HCT116 (cell line): ENCODE measurements around the gene ACBD3. TPM values are rescaled to one million over a fixed set of nuclear protein-coding genes. Genes with fewer than 3 reads are reported as not detected.

Experiments used
- ATAC-seq: fragments of 200-7000 bp; cut with Tn5 transposase; 2 replicates; pipeline ENCODE4 v1.9.1; 2020; ENCODE audit warnings: mild to moderate bottlenecking, moderate library complexity
- BruUV-seq: library from RNA; stranded (reverse); fragments of 400-500 nt; replicated peaks from 2 replicates; lab custom pipeline; 2021; lab: Mats Ljungman, UMichigan
- CTCF ChIA-PET: fragments of 300-600 bp; sonication (Branson Sonifier 250); formaldehyde crosslinking; loops from one replicate; lab custom pipeline; 2021; ENCODE audit warnings: antibody characterized with exemption; lab: Charles Lee
- POLR2A ChIA-PET: fragments of 300-600, 350-600 bp; sonication (Branson Sonifier 250); formaldehyde crosslinking; loops from one replicate; lab custom pipeline; 2021; ENCODE audit warnings: antibody characterized with exemption; lab: Charles Lee
- RAD21 ChIA-PET, 2 experiments: fragments of 300-600 bp; sonication (Branson Sonifier 250); formaldehyde crosslinking; loops; one replicate each; lab custom pipeline; 2023; ENCODE audit warnings: low total read pairs in 2 of 2; ENCODE audit not compliant: uncharacterized antibody in 2 of 2, unreplicated experiment in 2 of 2, low non-redundant PET in 1 of 2; lab: Charles Lee
- DNase-seq: peaks from one replicate; pipeline ENCODE4 v3.0.0-alpha.2; 2010; ENCODE audit warnings: low read depth, low spot score
- H2AFZ ChIP-seq: fragments of 200-600 bp; shearing (Covaris generic), sonication (generic); 2 replicates; pipeline ENCODE4 v1.6.1; 2017; ENCODE audit warnings: low read depth, mixed run types, mixed read lengths, antibody characterized with exemption, low read length; ENCODE audit not compliant: poor library complexity, severe bottlenecking
- H3K27ac ChIP-seq: 2 replicates; pipeline ENCODE4 v1.5.1; 2012; ENCODE audit warnings: low read depth, low read length
- H3K27me3 ChIP-seq: fragments of 200-600 bp; sonication (generic); 2 replicates; pipeline ENCODE4 v1.6.1; 2016; ENCODE audit warnings: mixed run types, low read length, mixed read lengths; ENCODE audit not compliant: insufficient read depth
- H3K36me3 ChIP-seq, 2 experiments: fragments of 200-500 bp in 1 of 2; fragments of 200-600 bp in 1 of 2; sonication (Bioruptor generic) in 1 of 2; sonication (generic) in 1 of 2; 2 replicates each; pipeline versions ENCODE4 v1.5.1 to v1.6.1; 2014 to 2016; ENCODE audit warnings: low read length in 2 of 2, inconsistent platforms in 1 of 2, mixed read lengths in 1 of 2, mixed run types in 1 of 2; ENCODE audit not compliant: insufficient read depth in 2 of 2, control insufficient read depth in 1 of 2
- H3K4me1 ChIP-seq, 2 experiments: fragments of 200-600 bp in 1 of 2; sonication (generic) in 1 of 2; 2 replicates each; pipeline versions ENCODE4 v1.5.1 to v1.6.1; 2012 to 2017; ENCODE audit warnings: low read length in 2 of 2, inconsistent platforms in 1 of 2, mild to moderate bottlenecking in 1 of 2, mixed read lengths in 1 of 2, mixed run types in 1 of 2, moderate library complexity in 1 of 2; ENCODE audit not compliant: insufficient read depth in 2 of 2, control insufficient read depth in 1 of 2
- H3K4me2 ChIP-seq: fragments of 200-600 bp; sonication (generic); 2 replicates; pipeline ENCODE4 v1.6.1; 2017; ENCODE audit warnings: mixed run types, low read length, mixed read lengths
- H3K4me3 ChIP-seq, 2 experiments: fragments of 200-600 bp in 1 of 2; sonication (generic) in 1 of 2; replicated peaks in 1 of 2; 2 replicates each; pipeline ENCODE4 v1.5.1; 2011 to 2016; ENCODE audit warnings: low read length in 2 of 2, control low read depth in 1 of 2, low read depth in 1 of 2, mild to moderate bottlenecking in 1 of 2, mixed read lengths in 1 of 2, mixed run types in 1 of 2
- H3K79me2 ChIP-seq: fragments of 200-600 bp; sonication (generic); 2 replicates; pipeline ENCODE4 v1.6.1; 2017; ENCODE audit warnings: mild to moderate bottlenecking, mixed run types, low read length, moderate library complexity, mixed read lengths; ENCODE audit not compliant: insufficient read depth
- H3K9ac ChIP-seq: fragments of 200-600 bp; sonication (generic); 2 replicates; pipeline ENCODE4 v1.6.1; 2016; ENCODE audit warnings: low read length, mixed read lengths
- H3K9me2 ChIP-seq: fragments of 200-600 bp; sonication (generic), shearing (Covaris generic); 2 replicates; pipeline ENCODE4 v1.6.1; 2017; ENCODE audit warnings: mixed run types, mild to moderate bottlenecking, moderate library complexity; ENCODE audit not compliant: insufficient read depth
- H3K9me3 ChIP-seq, 2 experiments: fragments of 200-500 bp in 1 of 2; fragments of 200-600 bp in 1 of 2; sonication (Bioruptor generic) in 1 of 2; sonication (generic) in 1 of 2; 2 replicates each; pipeline ENCODE4 v1.6.1; 2014 to 2017; ENCODE audit warnings: low read length in 2 of 2, mixed read lengths in 2 of 2, inconsistent platforms in 1 of 2, low read depth in 1 of 2, mild to moderate bottlenecking in 1 of 2, mixed run types in 1 of 2, moderate library complexity in 1 of 2; ENCODE audit not compliant: control insufficient read depth in 1 of 2, insufficient read depth in 1 of 2
- H4K20me1 ChIP-seq: fragments of 200-600 bp; sonication (generic), shearing (Covaris generic); 2 replicates; pipeline ENCODE4 v1.6.1; 2017; ENCODE audit warnings: mixed run types, mild to moderate bottlenecking, moderate library complexity; ENCODE audit not compliant: insufficient read depth
- ATF3 ChIP-seq: IDR thresholded peaks from 2 replicates; pipeline ENCODE4 v1.6.1; 2012
- CBX3 ChIP-seq: IDR thresholded peaks from 2 replicates; pipeline ENCODE4 v1.6.1; 2012; ENCODE audit warnings: low read depth
- CEBPB ChIP-seq: IDR thresholded peaks from 2 replicates; pipeline ENCODE4 v1.6.1; 2012; ENCODE audit warnings: low read depth
- CTCF ChIP-seq, 3 experiments: fragments of 200-600 bp in 1 of 3; sonication (generic) in 1 of 3; IDR thresholded peaks in 2 of 3; conservative IDR thresholded peaks in 1 of 3; 2 replicates each; pipeline ENCODE4 v1.5.1; 2012 to 2017; ENCODE audit warnings: low read depth in 2 of 3, low read length in 2 of 3, antibody characterized with exemption in 1 of 3, borderline replicate concordance in 1 of 3, control low read depth in 1 of 3, mild to moderate bottlenecking in 1 of 3, mixed read lengths in 1 of 3, mixed run types in 1 of 3, moderate library complexity in 1 of 3; ENCODE audit not compliant: insufficient read depth in 1 of 3
- EGR1 ChIP-seq: IDR thresholded peaks from 2 replicates; pipeline ENCODE4 v1.6.1; 2012; ENCODE audit warnings: low read depth
- ELF1 ChIP-seq: IDR thresholded peaks from 2 replicates; pipeline ENCODE4 v1.6.1; 2012; ENCODE audit warnings: low read depth, borderline replicate concordance
- EZH2 ChIP-seq: fragments of 200-600 bp; sonication (generic); IDR thresholded peaks from 2 replicates; pipeline ENCODE4 v1.6.1; 2017; ENCODE audit warnings: antibody characterized with exemption, mixed run types
- EZH2phosphoT487 ChIP-seq: fragments of 200-600 bp; IDR thresholded peaks from 2 replicates; pipeline ENCODE4 v1.6.1; 2018; ENCODE audit warnings: antibody characterized with exemption, borderline replicate concordance
- FOSL1 ChIP-seq: IDR thresholded peaks from 2 replicates; pipeline ENCODE4 v1.6.1; 2012; ENCODE audit warnings: low read depth
- JUND ChIP-seq: IDR thresholded peaks from 2 replicates; pipeline ENCODE4 v1.6.1; 2012
- MAX ChIP-seq: IDR thresholded peaks from 2 replicates; pipeline ENCODE4 v1.6.1; 2012
- POLR2AphosphoS5 ChIP-seq: IDR thresholded peaks from 2 replicates; pipeline ENCODE4 v1.6.1; 2011; ENCODE audit warnings: mild to moderate bottlenecking, low read depth, low read length, moderate library complexity
- RAD21 ChIP-seq: IDR thresholded peaks from 2 replicates; pipeline ENCODE4 v1.6.1; 2012; ENCODE audit warnings: low read depth, mild to moderate bottlenecking
- SIN3A ChIP-seq: IDR thresholded peaks from 2 replicates; pipeline ENCODE4 v1.6.1; 2012; ENCODE audit warnings: low read depth
- SRF ChIP-seq: IDR thresholded peaks from 2 replicates; pipeline ENCODE4 v1.6.1; 2012; ENCODE audit warnings: low read depth
- TCF7L2 ChIP-seq: IDR thresholded peaks from 2 replicates; pipeline ENCODE4 v1.7.0; 2011; ENCODE audit warnings: borderline replicate concordance, inconsistent platforms; ENCODE audit not compliant: insufficient read depth, insufficient read length; ENCODE audit errors: extremely low read depth
- YY1 ChIP-seq: IDR thresholded peaks from 2 replicates; pipeline ENCODE4 v1.6.1; 2011; ENCODE audit warnings: low read length, low read depth, moderate library complexity, mild to moderate bottlenecking; ENCODE audit not compliant: insufficient replicate concordance; ENCODE audit errors: extremely low read depth
- ZBTB33 ChIP-seq: IDR thresholded peaks from 2 replicates; pipeline ENCODE4 v1.6.1; 2011; ENCODE audit warnings: mild to moderate bottlenecking, low read length, moderate library complexity; ENCODE audit not compliant: insufficient replicate concordance; ENCODE audit errors: extremely low read depth
- ZFX ChIP-seq: fragments of 450-650 bp; IDR thresholded peaks from 2 replicates; pipeline ENCODE4 v1.6.1; 2017
- ZNF274 ChIP-seq: fragments of 200-500 bp; sonication (Bioruptor generic); IDR thresholded peaks from 2 replicates; pipeline ENCODE4 v1.6.1; 2014; ENCODE audit warnings: mild to moderate bottlenecking, low read depth, low read length, inconsistent platforms
- intact Hi-C: fragments of 100-400 bp; cut with micrococcal nuclease; formaldehyde crosslinking; loops from 2 replicates; pipeline ENCODE4 v1.10.0; 2022
- total RNA-seq: library from RNA; stranded (reverse); gene quantifications from one replicate; pipeline ENCODE4 v1.2.1, GENCODE V29; 2021; ENCODE audit not compliant: unreplicated experiment

The ACBD3 gene
- total RNA-seq, 1 experiment from 2014 or later = 29.6 TPM

- no peak overlapping the region for H3K4me3 ChIP-seq
- H3K9me2 ChIP-seq = no peaks in the 10 kb centered on the region
- no peaks in the 10 kb centered on the region for H3K36me3 ChIP-seq
- H3K27me3 ChIP-seq = no peaks in the 10 kb centered on the region
- H4K20me1 ChIP-seq = no peaks in the 10 kb centered on the region
- no peaks in the 10 kb centered on the region for H3K79me2 ChIP-seq
- POLR2A ChIA-PET = no interaction called here
- H3K9me3 ChIP-seq = no peaks in the 10 kb centered on the region
- no peak for DNase-seq
- H3K4me2 ChIP-seq = no peak overlapping the region
- no peak overlapping the region for H3K27ac ChIP-seq
- no peak overlapping the region for H3K9ac ChIP-seq
- no peak for TF ChIP-seq YY1
- TF ChIP-seq SRF = no peak
- no peak for TF ChIP-seq POLR2AphosphoS5
- no peak for TF ChIP-seq RAD21
- no peak for TF ChIP-seq ZBTB33
- no peak for TF ChIP-seq CBX3
- TF ChIP-seq ZFX = no peak
- TF ChIP-seq CTCF (IDR thresholded peaks at IDR 0.05 in 2 of 3, conservative IDR thresholded peaks at IDR 0.05 in 1 of 3; ENCODE audit: borderline replicate concordance in 1 of 3, insufficient read depth in 1 of 3, low read depth in 2 of 3, low read length in 2 of 3) = no peak
- TF ChIP-seq TCF7L2 = no peak
- TF ChIP-seq ELF1 = no peak
- no peak for TF ChIP-seq ATF3
- TF ChIP-seq EZH2 = no peak
- TF ChIP-seq MAX = no peak
- TF ChIP-seq FOSL1 = no peak
- TF ChIP-seq ZNF274 = no peak
- TF ChIP-seq EZH2phosphoT487 = no peak
- TF ChIP-seq JUND = no peak
- no peak for TF ChIP-seq EGR1
- no peak for TF ChIP-seq SIN3A
- no peak for TF ChIP-seq CEBPB
- CTCF ChIA-PET = no interaction called here
- intact Hi-C loops = no loop called here
- no peak overlapping the region for H2AFZ ChIP-seq
- BruUV-seq = no TSS peak
- RAD21 ChIA-PET = no interaction called here
- no peaks in the 10 kb centered on the region for H3K4me1 ChIP-seq
- no peak for ATAC-seq
These were observed 30.7 kb upstream of the ACBD3 start for GRCh38 chr1:226217273-226217672.
